ENCODE measurements around the gene ZBTB21. TPM values are rescaled to one million over a fixed set of nuclear protein-coding genes. Genes with fewer than 3 reads are reported as not detected.

Gene ZBTB21
- polyA plus RNA-seq, 2 of the 4 experiments (the other 2 are of a cell fraction), result 5.4 to 13.1 TPM

GRCh38 chr21:42012763-42013329, 2.7 kb upstream of the ZBTB21 start:
- H3K4me1 ChIP-seq, result peaks cover 9% of the 10 kb centered on the region; the same call in 2 of the 3 replicates
- 85% methylated on average over 3 of the region's 3 CpGs for WGBS (ENCODE audit: missing lambda C conversion rate)
- ChIA-PET CTCF (interaction anchor here (1.8 kb wide), 1 partner anchor 95 kb away, joined by 10 read pairs; no protein-coding TSS in a partner anchor), POLR2A (no interaction called here)
- no peak for ATAC-seq
- DNase-seq (ENCODE audit: low read depth in 1 of 2, low spot score in 1 of 2), result no peak
- FAIRE-seq, result no peak
- H3K4me2 ChIP-seq, result no peak overlapping the region
- TF ChIP-seq EHMT2 (IDR thresholded peaks at IDR 0.05; ENCODE audit: low read depth), result no peak
- TF ChIP-seq BHLHE40 (IDR thresholded peaks at IDR 0.05; ENCODE audit: low read depth, low read length), result no peak
- no peak for TF ChIP-seq PHF8 (IDR thresholded peaks at IDR 0.05; ENCODE audit: borderline replicate concordance, low read depth)
- no peak for TF ChIP-seq MAFK (IDR thresholded peaks at IDR 0.05; ENCODE audit: partially characterized antibody)
- no peak for TF ChIP-seq HOXB5 (CRISPR knock-in tag; IDR thresholded peaks at IDR 0.05)
- TF ChIP-seq POLR2AphosphoS2 (conservative IDR thresholded peaks at IDR 0.05; ENCODE audit: low read length), result no peak
- no peak for TF ChIP-seq MYC (IDR thresholded peaks at IDR 0.05; ENCODE audit: borderline replicate concordance, low read length)
- no peak for TF ChIP-seq JUNB (IDR thresholded peaks at IDR 0.05)
- no peak for TF ChIP-seq CEBPB (IDR thresholded peaks at IDR 0.05)
- no peak for TF ChIP-seq MAX (IDR thresholded peaks at IDR 0.05)
- no peak overlapping the region for H3K27ac ChIP-seq
- no peak overlapping the region for H3K4me3 ChIP-seq
- H3K9me3 ChIP-seq, result no peaks in the 10 kb centered on the region

- CTCF ChIA-PET, result interaction anchor here (1.1 to 1.8 kb wide), 2 partner anchors 95 to 96 kb away, joined by 4 to 10 read pairs; no protein-coding TSS in a partner anchor
- Histone ChIP-seq H3K4me3 (no peak overlapping the region), H3K4me1 (peaks cover 9% of the 10 kb centered on the region; the same call in 2 of the 3 replicates), H3K27ac (no peak overlapping the region), H3K4me2 (no peak overlapping the region), H3K9me3 (no peaks in the 10 kb centered on the region)
- WGBS (ENCODE audit: missing lambda C conversion rate), result 95% methylated on average over 9 of the region's 9 CpGs
- TF ChIP-seq HEYL (CRISPR knock-in tag; IDR thresholded peaks at IDR 0.05), result no peak
- TF ChIP-seq ZSCAN20 (CRISPR knock-in tag; IDR thresholded peaks at IDR 0.05), result no peak
- no peak for TF ChIP-seq ESRRA (IDR thresholded peaks at IDR 0.05; ENCODE audit: borderline replicate concordance, low read length)
- TF ChIP-seq, protein P1, sequence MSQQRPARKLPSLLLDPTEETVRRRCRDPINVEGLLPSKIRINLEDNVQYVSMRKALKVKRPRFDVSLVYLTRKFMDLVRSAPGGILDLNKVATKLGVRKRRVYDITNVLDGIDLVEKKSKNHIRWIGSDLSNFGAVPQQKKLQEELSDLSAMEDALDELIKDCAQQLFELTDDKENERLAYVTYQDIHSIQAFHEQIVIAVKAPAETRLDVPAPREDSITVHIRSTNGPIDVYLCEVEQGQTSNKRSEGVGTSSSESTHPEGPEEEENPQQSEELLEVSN (IDR thresholded peaks at IDR 0.05; ENCODE audit: borderline replicate concordance, low read depth), result no peak
- TF ChIP-seq CTCF (IDR thresholded peaks at IDR 0.05), result no peak
- no peak for TF ChIP-seq HOXB13 (CRISPR knock-in tag; IDR thresholded peaks at IDR 0.05; ENCODE audit: low read depth)
- TF ChIP-seq CBX8 (IDR thresholded peaks at IDR 0.05), result no peak
- TF ChIP-seq HOXB5 (CRISPR knock-in tag; IDR thresholded peaks at IDR 0.05), result no peak
- TF ChIP-seq ZC3H11A (IDR thresholded peaks at IDR 0.05), result no peak
- POLR2A ChIA-PET, result no interaction called here
- FAIRE-seq, result no peak
- ATAC-seq, result no peak
- no peak for DNase-seq (ENCODE audit: low read depth in 1 of 2, low spot score in 1 of 2)
These were observed 2.2 kb upstream of the ZBTB21 start for GRCh38 chr21:42012344-42012743.

GRCh38 chr21:42010507-42011495, 641 bp upstream of the ZBTB21 start:
- peak overlapping the region; percentile 97 to 98 for H3K27ac ChIP-seq
- DNase-seq (ENCODE audit: low read depth in 1 of 2, low spot score in 1 of 2) (peak in 1 of 2 experiments; percentile 7), FAIRE-seq (no peak), ATAC-seq (peak; percentile 34 to 54)
- ChIA-PET CTCF (interaction anchor here (1.1 kb wide), 1 partner anchor 97 kb away, joined by 4 read pairs; no protein-coding TSS in a partner anchor), POLR2A (no interaction called here)
- peak overlapping the region; percentile 93 for H3K4me3 ChIP-seq
- peaks cover 9% of the 10 kb centered on the region; the same call in 2 of the 3 replicates for H3K4me1 ChIP-seq
- peak overlapping the region; percentile 87 for H3K4me2 ChIP-seq
- no peaks in the 10 kb centered on the region for H3K9me3 ChIP-seq
- WGBS (ENCODE audit: missing lambda C conversion rate), result 6% methylated on average over 17 of the region's 120 CpGs
- TF ChIP-seq, protein P2, sequence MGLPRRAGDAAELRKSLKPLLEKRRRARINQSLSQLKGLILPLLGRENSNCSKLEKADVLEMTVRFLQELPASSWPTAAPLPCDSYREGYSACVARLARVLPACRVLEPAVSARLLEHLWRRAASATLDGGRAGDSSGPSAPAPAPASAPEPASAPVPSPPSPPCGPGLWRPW (IDR thresholded peaks at IDR 0.05), result no peak
- TF ChIP-seq JUN (IDR thresholded peaks at IDR 0.05), result peak in 1 of 2 experiments; percentile 14; a peak in 1 of 5 replicates
- TF ChIP-seq BHLHE40 (IDR thresholded peaks at IDR 0.05; ENCODE audit: low read depth, low read length), result no peak
- no peak for TF ChIP-seq RFX5 (IDR thresholded peaks at IDR 0.05)
- TF ChIP-seq REST (IDR thresholded peaks at IDR 0.05), result no peak
- TF ChIP-seq CBX8 (IDR thresholded peaks at IDR 0.05), result no peak
- TF ChIP-seq FOXS1 (CRISPR knock-in tag; IDR thresholded peaks at IDR 0.05), result no peak
- TF ChIP-seq MAZ (IDR thresholded peaks at IDR 0.05; ENCODE audit: borderline replicate concordance, low read depth, low read length), result no peak
- no peak for TF ChIP-seq RNF2 (IDR thresholded peaks at IDR 0.05; ENCODE audit: borderline replicate concordance, low read depth)
- no peak for TF ChIP-seq HEYL (CRISPR knock-in tag; IDR thresholded peaks at IDR 0.05)
- no peak for TF ChIP-seq CEBPB (IDR thresholded peaks at IDR 0.05)

Measured in A549 (cell line).